ENCODE results near the gene LSR.

DNA sequence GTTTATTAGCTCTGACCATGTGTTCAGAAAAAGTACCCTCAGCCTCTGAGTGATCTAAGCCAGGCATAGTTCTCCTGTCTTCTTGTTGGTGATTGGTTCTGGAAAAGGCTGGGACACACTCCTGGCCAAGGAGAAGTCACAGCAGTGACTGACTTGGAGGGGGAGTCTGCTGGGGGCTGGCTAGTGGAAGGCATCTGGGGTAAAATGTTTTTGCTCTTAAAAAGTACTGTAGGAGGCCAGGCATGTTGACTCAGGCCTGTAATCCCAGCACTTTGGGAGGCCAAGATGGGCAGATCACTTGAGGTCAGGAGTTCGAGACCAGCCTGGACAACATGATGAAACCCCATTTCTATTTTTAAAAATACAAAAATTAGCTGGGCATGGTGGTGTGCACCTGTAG is 41.9 kb upstream of the LSR start:
- no peak for TF ChIP-seq CTCF (IDR thresholded peaks at IDR 0.05)
- TF ChIP-seq POLR2AphosphoS5 (IDR thresholded peaks at IDR 0.05): no peak
- TF ChIP-seq POLR2A (IDR thresholded peaks at IDR 0.05): no peak

All from prostate gland (tissue), 2 donors.